Right renal pelvis (tissue), 4 donors: ENCODE measurements around the gene MYH7. TPM values are rescaled to one million over a fixed set of nuclear protein-coding genes. Genes with fewer than 3 reads are reported as not detected.

Source experiments
- DNase-seq, 4 donors: peaks; one replicate each; pipeline ENCODE4 v3.0.0-alpha.2; 2013; ENCODE audit warnings: low read depth in 4 of 4, low spot score in 3 of 4, missing footprints in 1 of 4
- polyA plus RNA-seq, 4 donors: library from polyadenylated mRNA; unstranded; fragments of 120-200 nt; gene quantifications; one replicate each; pipeline ENCODE4 v1.2.1, GENCODE V29; 2013; ENCODE audit not compliant: insufficient read length in 4 of 4

MYH7 gene
- polyA plus RNA-seq, 4 donors = 0.19 to 0.32 (median 0.24) TPM

DNA sequence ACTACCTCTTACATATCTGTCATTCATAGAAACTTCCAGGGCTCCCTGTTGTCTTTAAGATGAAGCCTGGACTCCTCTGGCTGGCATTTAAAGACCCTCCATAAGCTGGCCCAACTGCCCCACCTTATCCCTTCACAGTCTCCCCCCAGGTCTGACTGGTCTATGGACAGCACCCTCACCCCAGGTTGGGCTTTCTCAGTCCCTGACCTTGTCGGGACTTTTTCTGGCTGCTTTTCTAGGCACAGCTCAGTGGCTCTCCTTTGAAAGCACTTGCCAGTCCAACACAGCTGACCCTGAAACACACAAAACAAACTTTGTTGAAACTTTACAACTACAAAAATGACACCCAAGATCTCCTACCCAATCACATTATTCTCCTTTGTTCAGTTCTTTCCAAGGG, 13.9 kb upstream of the MYH7 start:
- DNase-seq = no peak

DNA sequence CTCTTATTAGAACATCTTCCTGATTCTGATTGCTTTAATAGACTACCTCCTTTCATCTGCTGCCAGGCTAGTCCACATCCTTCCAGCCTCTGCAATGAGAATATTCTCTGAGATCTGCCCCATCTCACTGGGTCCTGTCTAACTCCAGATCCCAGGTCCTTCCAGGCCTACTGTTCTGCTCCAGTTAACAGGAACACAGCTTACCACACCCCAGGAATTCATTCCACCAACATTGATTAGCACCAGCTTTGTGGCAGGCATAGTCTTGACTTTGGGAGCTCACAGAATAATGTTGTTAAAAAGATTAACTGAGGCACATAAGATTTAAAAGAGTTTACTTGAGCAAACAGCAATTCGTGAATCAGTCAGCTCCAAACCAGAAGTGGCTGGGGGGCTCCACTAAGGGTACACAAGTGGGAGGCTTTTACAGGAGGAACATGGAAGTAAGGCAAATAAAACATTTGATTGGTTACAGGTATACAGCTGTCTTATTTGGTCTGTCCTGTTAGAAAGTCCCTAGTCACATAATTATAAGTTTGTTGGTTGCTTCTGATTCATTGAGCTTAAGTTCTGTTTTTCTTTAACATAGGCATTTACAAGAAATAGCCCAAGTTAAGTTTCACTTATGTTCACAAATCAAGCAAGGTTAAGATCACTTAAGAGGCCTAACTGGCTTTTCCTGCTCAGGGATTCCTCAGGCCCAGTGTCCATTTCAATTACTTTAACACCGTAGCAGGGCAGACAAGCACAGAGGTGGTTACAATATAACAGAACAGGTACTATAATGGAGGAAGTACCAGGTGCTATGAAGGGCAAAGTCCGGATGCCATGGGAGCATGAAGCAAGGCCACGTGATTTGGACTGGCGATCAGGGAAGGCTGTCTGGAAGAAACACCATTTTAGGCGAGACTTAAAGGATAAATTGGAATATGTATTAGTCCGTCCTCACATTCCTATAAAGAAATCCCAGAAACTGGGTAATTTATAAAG, 12.2 kb upstream of the MYH7 start:
- DNase-seq = peak in 2 of 4 donors; percentile 25 to 31

DNA sequence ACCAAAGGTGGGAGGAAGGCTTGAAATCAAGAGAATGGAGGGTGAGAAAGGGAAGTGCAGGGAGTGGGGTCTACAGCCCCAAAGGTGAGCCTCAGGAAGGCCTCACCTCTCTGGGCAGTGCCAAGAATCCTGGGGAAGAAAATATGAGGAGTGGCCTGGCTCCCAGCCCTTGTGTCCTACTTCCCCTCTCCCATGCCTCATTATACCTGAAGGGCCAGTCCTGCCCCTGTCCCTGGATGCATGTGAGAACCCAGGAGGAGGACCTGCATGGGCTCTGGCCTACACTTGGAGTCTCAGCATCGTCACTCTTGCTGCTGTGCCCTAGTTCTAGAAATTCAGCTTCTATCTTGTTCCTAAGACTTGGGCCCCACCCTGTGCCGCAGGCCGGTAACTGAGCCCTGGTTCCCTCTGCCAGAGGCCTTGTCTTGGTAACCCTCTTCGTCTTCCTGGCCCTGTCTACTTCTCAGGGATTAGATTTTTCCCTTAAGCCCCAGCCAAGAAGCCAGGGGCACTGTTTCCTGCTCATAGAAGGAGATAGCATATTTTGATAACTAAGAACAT, 10.9 kb upstream of the MYH7 start:
- no peak for DNase-seq

DNA sequence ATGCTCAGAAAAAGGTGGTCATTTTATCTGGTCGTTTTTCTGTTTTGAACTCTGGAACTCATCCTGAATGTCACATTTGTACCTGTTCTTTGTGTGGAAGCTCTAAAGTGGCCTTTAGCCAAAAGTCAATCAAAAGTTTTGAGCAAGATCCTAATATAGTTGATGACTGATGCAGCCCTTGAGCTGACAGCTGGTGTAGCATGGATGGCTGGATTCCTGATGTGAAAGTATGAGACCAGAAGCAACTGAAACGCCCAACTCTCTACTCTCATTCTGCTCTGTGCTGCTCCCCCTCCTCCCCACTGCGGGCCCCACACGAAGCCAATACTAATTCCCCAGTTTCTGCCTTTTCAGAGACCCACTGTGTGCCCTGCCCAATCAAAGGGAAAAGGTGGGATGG, 10.3 kb upstream of the MYH7 start:
- no peak for DNase-seq

DNA sequence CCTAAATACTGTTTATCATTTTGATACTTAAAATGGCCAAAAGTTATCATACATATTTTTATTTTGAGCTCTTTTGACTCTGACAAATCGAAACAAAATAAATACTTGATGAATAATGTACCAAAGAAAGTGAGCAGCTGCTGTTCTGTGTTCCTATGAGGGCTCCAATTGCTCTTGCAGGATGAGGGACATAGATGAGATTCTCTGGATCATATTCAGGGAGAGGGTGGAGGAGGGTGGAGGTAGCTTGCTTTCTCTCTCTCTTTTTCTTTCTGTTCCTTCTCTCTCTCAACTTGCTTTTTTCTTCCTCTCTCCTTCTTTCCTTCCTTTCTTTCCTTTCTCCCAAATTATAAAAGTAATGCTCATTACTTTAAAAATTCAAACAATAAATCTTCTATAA, 8.9 kb upstream of the MYH7 start:
- no peak for DNase-seq

DNA sequence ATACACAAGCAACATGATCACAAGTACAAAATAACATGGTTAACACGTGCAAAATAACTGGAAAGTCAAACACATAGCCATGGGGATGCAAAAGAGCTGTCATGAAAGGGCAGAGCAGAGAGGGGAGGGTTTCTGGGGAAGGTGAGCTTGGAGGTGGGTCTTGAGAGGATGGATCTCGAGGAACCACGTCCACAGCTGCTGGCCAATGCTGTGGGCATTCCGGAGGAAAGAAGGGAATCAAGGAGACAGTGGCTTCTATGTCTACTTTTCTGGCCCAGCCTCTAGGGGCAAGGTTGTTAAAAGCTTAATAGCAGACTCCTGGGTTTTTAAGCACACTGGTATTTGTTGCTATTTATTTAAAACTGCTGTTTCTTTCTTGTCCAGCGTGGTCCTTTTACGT, 8.4 kb upstream of the MYH7 start:
- no peak for DNase-seq

DNA sequence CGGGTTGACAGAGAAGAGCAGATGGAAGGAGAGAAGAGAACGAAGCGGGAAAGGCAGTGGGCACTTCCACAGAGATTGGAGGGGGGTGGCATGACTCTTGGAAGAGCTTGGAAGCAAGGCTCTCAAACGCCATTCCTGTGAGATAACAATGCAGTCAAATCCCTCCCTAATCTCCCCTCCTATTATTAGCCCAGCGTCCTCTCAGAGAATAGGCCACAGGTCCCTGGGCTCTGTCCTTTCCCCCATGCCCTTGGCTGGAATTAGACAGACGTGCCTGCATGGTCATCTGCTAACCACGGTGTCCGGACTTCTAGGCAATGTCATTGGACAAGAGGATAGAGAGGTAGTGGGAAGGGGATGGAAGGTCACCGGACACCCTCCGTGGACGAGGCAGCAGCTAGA, 8.0 kb upstream of the MYH7 start:
- no peak for DNase-seq

DNA sequence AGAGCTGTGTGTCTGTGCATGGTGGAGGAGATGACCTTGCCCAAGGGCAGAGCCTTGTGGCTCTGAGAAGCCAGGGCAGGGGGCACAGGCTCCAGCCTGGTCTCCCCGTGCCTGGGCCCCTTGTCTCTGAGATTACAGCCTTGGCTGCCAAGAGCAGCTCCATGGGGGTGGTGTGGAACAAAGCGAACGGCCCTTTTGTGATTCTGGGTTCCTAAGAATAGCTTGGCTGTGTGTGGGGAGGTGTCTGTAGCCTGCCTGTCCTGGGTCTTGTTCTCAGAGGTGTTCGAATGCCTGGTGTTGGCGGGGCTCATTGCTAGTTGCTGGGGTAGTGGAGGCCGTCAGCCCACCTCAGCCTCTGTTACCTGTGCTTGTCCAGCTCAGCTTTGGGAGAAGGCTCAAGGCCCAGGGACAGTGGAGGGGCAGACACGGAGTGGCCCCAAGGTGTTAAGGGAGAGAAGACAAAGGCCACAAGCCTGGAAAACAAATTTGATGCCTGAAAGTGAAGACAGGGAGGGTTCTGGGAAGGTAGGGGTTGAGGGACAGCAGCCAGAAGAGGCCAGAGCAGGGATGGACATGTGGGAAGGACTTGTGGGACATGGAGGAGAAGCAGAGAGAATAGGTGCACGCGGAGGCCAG, 7.4 kb upstream of the MYH7 start:
- no peak for DNase-seq

DNA sequence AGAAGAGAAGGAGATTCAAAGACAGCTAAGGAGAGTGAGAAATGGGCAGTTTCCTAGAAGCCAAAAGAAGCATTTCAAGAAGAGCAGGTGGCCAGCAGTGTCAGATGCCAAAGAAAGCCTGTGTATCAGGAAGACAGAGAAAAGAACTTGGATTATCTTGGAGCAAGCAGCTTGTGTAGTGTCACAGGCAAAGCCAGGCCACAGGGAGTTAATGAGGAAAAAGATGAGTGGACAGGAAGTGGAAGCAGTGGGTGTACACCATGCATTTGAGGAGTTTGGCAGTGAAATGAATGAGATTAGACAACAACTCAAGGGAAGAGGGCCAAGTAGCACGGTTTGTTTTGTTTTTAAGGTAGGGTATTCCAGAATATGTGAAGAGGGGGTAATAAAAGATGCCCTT, 5.6 kb upstream of the MYH7 start:
- no peak for DNase-seq

DNA sequence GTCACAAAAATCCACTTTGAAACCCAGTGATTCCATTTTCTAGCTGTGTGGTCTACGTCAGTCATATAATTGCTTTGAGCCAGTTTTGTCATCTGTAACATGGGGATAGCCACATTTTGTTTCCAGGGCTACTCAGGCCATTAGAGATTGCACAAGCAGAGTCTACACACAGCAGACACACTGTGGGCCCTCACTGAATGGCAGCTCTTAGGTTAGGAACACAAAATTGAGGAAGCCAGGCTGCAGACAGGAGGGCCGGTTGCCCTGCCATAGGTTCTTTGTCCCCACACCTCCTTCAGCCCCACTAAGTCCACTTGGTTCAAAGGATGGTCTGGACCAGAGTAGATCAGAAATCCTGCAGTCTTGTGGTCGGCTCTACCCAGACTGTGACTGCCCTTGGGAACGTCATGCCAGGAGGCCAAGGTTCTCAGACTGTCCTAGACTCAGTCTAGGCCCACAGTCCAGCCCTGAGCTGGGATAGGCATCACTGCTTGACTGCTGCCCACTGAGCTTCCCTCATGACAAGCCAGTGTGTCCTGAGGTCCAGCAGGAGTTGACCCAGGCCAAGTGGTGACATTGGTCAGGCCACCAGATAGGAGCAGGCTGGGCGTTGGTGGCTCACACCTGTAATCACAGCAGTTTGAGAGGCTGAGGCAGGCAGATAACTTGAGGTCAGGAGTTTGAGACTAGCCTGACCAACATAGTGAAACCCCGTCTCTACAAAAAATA, 3.8 kb upstream of the MYH7 start:
- no peak for DNase-seq

DNA sequence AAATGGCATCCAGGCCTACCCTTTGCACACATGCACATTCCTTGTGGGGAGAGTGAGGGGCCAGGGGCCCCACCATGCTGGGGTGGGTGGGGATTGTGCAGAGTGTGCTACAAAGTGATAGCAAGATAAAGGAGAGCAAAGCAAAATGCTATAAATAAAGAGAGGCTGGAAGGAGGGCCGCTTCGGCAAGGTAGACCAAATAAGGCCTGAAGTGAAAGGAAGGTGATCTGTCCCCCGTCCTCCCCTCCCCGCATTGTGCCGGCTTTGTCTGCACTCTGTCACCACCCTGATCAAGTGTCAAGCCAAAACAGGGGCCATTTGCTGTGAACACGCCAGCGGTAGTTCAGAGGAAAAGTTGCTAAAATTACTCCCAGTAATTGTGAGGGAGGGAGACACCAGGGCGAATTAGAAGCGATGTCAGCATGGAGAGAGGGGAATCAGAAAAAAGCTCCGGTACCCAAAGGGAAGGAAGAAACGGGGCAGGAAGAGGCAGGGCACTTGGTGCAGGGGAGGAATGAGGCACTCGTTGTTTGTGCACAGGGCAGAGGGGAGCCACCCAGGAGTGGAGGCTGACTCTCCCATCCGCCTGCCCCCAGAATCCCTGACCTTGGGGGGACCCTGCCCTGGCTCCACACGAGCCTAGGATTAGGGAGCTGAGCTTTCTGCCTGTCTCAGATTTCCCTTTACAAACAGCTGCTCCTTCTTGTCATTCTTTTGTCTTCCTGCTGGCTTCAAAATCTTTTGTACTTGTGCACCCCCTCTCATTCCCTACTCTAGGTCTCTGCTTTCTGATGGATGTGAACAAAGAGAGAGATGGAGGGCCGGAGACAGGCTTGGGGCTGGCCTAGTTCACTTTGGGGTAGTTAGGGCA, 2.9 kb upstream of the MYH7 start:
- DNase-seq = no peak

DNA sequence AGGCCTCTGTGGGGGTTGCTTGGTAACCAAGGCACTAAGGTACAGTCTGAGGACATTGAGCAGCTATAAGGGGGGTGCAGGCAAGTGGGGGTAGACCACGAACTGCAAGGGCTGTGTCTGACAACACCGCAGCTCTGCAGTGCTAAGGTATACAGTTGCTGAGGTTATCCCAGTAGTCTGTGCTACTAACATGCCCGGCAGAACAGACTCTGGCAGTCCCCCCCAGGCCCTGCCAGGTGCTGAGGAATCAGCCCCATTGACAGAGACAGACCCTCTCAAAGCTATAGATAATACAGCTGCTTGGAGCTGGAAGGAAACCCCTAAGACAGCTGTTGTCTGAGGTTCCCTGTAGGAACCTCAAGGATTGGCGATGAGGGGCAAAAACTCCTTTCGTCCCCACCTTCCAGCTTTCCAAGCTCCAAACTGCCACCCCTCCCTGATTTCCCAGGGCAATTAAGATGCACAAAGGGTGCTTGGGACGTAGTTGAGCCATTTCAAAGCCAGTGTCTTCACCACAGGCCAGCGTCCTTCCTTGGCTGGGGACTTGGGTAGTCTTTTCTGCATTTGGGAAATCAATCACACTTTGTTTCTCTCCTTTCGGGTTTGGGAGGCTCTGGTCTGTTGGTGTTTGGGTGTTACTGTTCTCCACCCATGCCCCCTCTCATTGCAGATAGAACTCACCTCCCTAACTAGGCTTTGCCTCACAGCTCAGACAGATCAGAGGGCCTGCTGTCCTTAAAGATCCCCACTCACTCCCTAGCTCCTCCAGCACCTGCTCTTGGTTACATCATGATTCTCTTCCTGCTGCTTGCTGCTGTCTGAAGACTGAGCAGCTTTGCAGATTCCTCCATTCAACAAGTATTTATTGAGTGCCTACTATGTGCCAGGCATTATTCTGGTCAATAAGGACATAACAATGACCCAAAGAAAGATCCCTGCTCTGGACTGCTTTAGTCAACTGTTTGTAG, 2.0 kb upstream of the MYH7 start:
- DNase-seq = no peak

DNA sequence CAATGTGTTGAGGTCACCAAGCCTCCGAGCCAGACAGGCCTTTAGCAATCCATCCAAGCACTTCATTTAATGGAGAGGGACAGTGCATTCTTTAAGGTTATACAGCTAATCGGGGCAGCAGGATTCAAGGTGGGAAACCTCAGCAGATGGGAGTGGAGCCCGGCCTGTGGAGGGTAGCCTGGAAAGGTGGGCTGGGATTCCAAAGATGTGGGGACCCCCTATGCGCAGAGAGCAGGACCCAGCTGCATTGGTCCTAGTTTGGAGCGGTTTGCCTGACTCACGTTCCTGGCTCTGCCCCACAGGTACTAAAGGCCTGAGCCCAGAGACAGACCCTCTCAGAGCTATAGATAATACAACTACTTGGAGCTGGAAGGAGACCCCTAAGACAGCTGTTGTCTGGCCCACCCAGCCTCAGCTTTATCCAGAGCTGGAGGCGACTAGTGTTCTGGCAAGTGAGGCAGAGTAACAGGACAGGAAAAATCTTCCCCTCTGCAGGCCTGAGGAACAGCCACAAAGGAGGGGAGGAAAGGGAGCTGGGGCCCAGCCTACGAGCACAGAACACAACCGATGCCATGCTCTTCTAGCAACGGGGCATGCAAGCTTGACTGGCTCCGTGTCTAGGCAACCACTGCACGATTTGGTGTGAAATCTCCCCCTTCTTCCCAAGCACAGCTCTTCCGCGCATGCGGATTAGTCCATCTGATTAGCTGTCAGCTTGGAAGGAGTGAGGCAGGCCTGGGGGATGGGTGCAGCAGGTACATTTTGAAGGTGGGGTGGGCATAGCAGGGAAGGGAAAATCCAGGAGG, 1.1 kb upstream of the MYH7 start:
- peak; percentile 44 to 87 (median 80) for DNase-seq

DNA sequence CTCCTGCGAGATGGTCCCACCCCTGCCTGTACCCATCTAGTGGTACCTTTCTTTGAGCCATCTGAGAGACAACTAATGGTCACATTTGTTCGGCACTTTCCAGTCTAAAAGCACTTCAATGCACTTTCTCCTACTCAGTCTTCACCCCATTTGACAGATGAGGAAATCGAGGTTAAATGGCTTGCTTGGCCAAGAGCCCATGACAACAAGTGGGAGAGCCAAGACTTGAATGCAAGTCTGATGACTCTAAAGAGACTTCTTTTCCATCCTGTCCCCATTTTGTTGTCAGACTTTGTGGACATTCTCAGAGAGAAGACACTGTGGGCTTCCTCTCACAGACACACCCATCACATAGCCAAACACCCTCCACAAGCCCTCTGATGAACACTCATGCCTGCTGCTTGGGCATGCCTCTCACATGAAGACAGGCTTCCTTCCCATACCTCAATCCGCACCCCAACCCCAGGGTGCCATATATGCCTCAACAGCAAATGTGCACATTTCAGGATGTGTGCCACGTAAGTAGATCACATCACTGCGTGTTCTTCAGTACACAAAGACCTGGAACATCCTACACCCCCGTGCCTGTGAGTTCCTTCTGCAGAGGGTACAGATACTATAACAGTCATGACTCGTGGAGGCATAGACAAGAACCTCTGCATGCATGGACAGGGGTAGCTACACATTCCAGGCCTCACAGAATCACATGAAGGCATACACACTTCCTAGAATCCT, 805 bp downstream of the MYH7 start:
- no peak for DNase-seq

DNA sequence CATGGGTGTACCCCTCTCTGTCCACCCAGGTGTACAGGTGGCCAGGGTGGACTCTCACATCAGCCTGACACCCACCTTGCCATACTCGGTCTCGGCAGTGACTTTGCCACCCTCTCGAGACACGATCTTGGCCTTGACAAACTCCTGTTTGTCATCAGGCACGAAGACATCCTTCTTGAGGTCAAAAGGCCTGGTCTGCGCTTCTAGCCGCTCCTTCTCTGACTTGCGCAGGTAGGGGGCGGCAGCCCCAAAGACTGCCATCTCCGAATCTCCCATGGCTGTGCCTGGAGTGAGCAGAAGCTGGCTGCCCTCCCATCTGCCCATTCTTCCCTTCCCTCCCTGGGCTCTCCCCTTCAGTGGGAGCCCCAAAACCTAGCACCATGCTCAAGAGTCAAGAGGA, 2.0 kb downstream of the MYH7 start:
- no peak for DNase-seq

DNA sequence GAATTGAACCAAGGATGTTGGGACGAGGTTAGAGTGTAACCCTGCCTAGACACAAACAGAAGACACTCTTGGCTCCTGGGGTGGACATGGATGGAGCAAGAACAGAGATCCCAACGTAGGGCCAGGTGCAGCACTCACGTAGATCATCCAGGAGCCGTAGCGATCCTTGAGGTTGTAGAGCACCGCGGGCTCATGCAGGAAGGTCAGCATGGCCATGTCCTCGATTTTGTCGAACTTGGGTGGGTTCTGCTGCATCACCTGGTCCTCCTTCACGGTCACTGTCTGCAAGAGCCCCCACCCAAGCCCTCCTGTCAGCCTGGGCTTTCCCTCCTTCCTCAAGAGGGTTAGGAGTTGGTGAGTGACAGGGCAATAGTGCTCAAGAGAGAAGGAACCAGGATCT, 2.5 kb downstream of the MYH7 start:
- no peak for DNase-seq

DNA sequence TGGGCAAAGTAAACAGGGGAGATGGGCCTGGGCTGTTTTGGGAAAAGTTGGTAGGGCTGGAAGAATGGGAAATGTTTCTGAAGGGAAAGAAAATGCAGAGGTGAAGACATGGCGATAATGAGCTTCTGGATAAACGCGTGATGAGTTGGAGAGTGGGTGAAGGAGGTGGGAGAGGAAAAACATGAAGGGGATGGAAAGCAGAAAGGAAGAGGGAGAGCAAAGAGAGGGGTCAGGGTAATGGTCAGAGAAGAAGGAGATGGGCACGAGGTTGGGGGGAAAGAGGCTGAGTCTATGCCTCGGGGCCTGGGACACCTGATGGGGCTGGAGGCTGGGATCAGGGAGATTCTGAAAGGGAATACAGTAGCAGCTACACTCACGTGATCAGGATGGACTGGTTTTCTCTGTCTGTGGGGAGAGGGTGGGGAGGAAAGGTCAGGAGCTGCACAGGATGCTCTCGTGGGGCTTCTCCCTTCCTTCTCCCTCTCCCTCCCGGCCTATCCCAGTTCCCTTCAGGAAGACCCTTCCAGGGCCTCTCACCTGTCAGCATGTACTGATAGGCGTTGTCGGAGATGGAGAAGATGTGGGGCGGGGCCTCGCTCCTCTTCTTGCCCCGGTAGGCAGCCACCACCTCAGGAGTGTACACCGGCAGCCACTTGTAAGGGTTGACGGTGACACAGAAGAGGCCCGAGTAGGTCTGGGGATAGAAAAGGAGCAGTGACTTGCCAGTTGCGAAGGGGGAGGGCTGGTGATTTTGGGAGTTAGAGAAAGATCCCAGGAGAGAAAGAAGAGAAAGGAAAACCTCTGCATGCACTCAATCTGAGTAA, 3.1 kb downstream of the MYH7 start:
- no peak for DNase-seq
